H1 (cell line): ENCODE data around the gene N4BP3. TPM values are rescaled to one million over a fixed set of nuclear protein-coding genes. Genes with fewer than 3 reads are reported as not detected.

Source experiments
- ASH2L ChIP-seq: fragments of 200-600, 300-600 bp; sonication (generic); IDR thresholded peaks from one replicate; pipeline ENCODE4 v1.7.1; 2017; ENCODE audit warnings: low read length
- POU5F1 ChIP-seq: IDR thresholded peaks from 2 replicates; pipeline ENCODE4 v1.6.1; 2011; ENCODE audit warnings: low read depth, mild to moderate bottlenecking, low read length, moderate library complexity
- SRF ChIP-seq: IDR thresholded peaks from 2 replicates; pipeline ENCODE4 v1.6.1; 2011; ENCODE audit warnings: mild to moderate bottlenecking, low read depth, low read length, moderate library complexity
- TEAD4 ChIP-seq: IDR thresholded peaks from 2 replicates; pipeline ENCODE4 v1.6.1; 2012; ENCODE audit warnings: low read depth, low read length, inconsistent platforms, mixed read lengths
- polyA plus RNA-seq, 7 experiments: library from polyadenylated mRNA; depleted of rRNA in 3 of 7; stranded (reverse) in 5 of 7; unstranded in 2 of 7; fragments of >200 nt in 5 of 7; fragments of 200-250 nt in 2 of 7; gene quantifications; 1 replicate in 5 of 7; 2 replicates in 1 of 7; 4 replicates in 1 of 7; pipeline versions ENCODE4 v1.2.1 to v1.2.3, GENCODE V29; 2011 to 2013; ENCODE audit warnings: missing spikeins in 2 of 7, mixed read lengths in 2 of 7
- total RNA-seq: library from RNA; stranded (reverse); fragmentation: NEBNext Ultra II Directional; extraction: Animal tissue kit (Norgen Biotek cat#: 25700); gene quantifications from 2 replicates; pipeline ENCODE4 v1.2.1, GENCODE V29; 2021

The N4BP3 gene
- total and polyA plus RNA-seq, 2 of the 8 experiments (the other 6 are each of a cell fraction or from before 2014, with no cell fraction given) = 13.1 to 39.2 TPM

- TF ChIP-seq POU5F1 (no peak), ASH2L (no peak), SRF (no peak), TEAD4 (no peak)
These were observed 1.4 kb upstream of the N4BP3 start (continued) for GRCh38 chr5:178111925-178112324.
